Thyroid gland (tissue), 4 donors: ENCODE data around the gene ERVFRD-1. TPM values are rescaled to one million over a fixed set of nuclear protein-coding genes. Genes with fewer than 3 reads are reported as not detected.
A peak's percentile ranks its signal among the peaks of the same experiment; 100 is the strongest.

Experiments used
- DNase-seq, 2 donors: peaks; one replicate each; pipeline ENCODE4 v3.0.0-alpha.2; 2019
- H3K27ac ChIP-seq, 3 donors: fragments of 200-600 bp; sonication (generic); 1 replicate in 2 of 3; 2 replicates in 1 of 3; pipeline ENCODE4 v1.5.1; 2016 to 2019; ENCODE audit warnings: mild to moderate bottlenecking in 1 of 3, moderate library complexity in 1 of 3
- H3K27me3 ChIP-seq: fragments of 200-600 bp; sonication (generic); one replicate; pipeline ENCODE4 v1.5.1; 2019
- H3K36me3 ChIP-seq, 2 donors: fragments of 200-600 bp; sonication (generic); one replicate each; pipeline ENCODE4 v1.5.1; 2016 to 2019
- H3K4me1 ChIP-seq, 2 donors: fragments of 200-600 bp; sonication (generic); one replicate each; pipeline ENCODE4 v1.5.1; 2017 to 2019
- H3K4me3 ChIP-seq, 3 donors: fragments of 200-600 bp; sonication (generic); replicated peaks in 1 of 3; 1 replicate in 2 of 3; 2 replicates in 1 of 3; pipeline ENCODE4 v1.5.1; 2016; ENCODE audit warnings: mild to moderate bottlenecking in 1 of 3
- H3K9me3 ChIP-seq: fragments of 200-600 bp; sonication (generic); one replicate; pipeline ENCODE4 v1.5.1; 2017
- CTCF ChIP-seq, 6 experiments: fragments of 200-600 bp in 3 of 6; fragments of 450-650 bp in 3 of 6; sonication (generic) in 3 of 6; IDR thresholded peaks; one replicate each; pipeline ENCODE4 v1.5.1; 2016 to 2019; ENCODE audit warnings: antibody characterized with exemption in 6 of 6, mild to moderate bottlenecking in 2 of 6, inconsistent platforms in 1 of 6, moderate library complexity in 1 of 6
- POLR2A ChIP-seq, 2 donors: fragments of 450-650 bp; IDR thresholded peaks; one replicate each; pipeline ENCODE4 v1.6.1; 2017; ENCODE audit warnings: antibody characterized with exemption in 2 of 2, mild to moderate bottlenecking in 2 of 2, moderate library complexity in 1 of 2
- WGBS, 2 donors: methylation state at CpG; one replicate each; pipeline ENCODE4 v1.1.5; 2017; 5-methylcytosine and 5-hydroxymethylcytosine counted together
- intact Hi-C: fragments of 100-400 bp; cut with DNase I; formaldehyde crosslinking; loops from one replicate; pipeline ENCODE4 v1.15.1; 2023
- total RNA-seq, 4 donors: library from RNA; depleted of rRNA; stranded (reverse); fragments of >200 nt; gene quantifications; one replicate each; pipeline ENCODE4 v1.2.3, GENCODE V29; 2016

ERVFRD-1 gene
- total RNA-seq, 4 donors from 2014 or later, result not detected

- Histone ChIP-seq H3K4me1 (no peaks in the 10 kb centered on the region), H3K27ac (no peak overlapping the region), H3K4me3 (no peak overlapping the region), H3K9me3 (no peaks in the 10 kb centered on the region), H3K36me3 (no peaks in the 10 kb centered on the region), H3K27me3 (no peaks in the 10 kb centered on the region)
- 87 to 90% methylated on average over 1 of the region's 1 CpG for WGBS, 2 donors
- TF ChIP-seq CTCF (IDR thresholded peaks at IDR 0.05) (no peak), POLR2A (IDR thresholded peaks at IDR 0.05) (no peak)
- intact Hi-C loops, result no loop called here
- DNase-seq, result no peak
These were observed 40.0 kb upstream of the ERVFRD-1 start for GRCh38 chr6:11151488-11151887.

- intact Hi-C loops, result loop anchor here (10.0 kb wide), 1 partner anchor 425 kb away; no protein-coding TSS in a partner anchor
- no peak overlapping the region for H3K4me3 ChIP-seq
- no peak overlapping the region for H3K27ac ChIP-seq
- no peak for DNase-seq
- no peak for TF ChIP-seq POLR2A (IDR thresholded peaks at IDR 0.05)
- TF ChIP-seq CTCF (IDR thresholded peaks at IDR 0.05), result no peak
- WGBS, 2 donors, result 96 to 98% methylated on average over 3 of the region's 3 CpGs
- H3K4me1 ChIP-seq, result no peaks in the 10 kb centered on the region
- no peaks in the 10 kb centered on the region for H3K9me3 ChIP-seq
- no peaks in the 10 kb centered on the region for H3K36me3 ChIP-seq
- no peaks in the 10 kb centered on the region for H3K27me3 ChIP-seq
These were observed 38.0 kb upstream of the ERVFRD-1 start for GRCh38 chr6:11149551-11149950.

GRCh38 chr6:11146117-11146826 lies 34.7 kb upstream of the ERVFRD-1 start:
- Histone ChIP-seq H3K4me3 (no peak overlapping the region), H3K27ac (no peak overlapping the region), H3K27me3 (no peaks in the 10 kb centered on the region), H3K36me3 (no peaks in the 10 kb centered on the region), H3K4me1 (no peaks in the 10 kb centered on the region), H3K9me3 (no peaks in the 10 kb centered on the region)
- intact Hi-C loops, result loop anchor here (10.0 kb wide), 1 partner anchor 429 kb away; no protein-coding TSS in a partner anchor
- DNase-seq, result no peak
- no peak for TF ChIP-seq POLR2A (IDR thresholded peaks at IDR 0.05)
- WGBS, 2 donors, result 99 to 100% methylated on average over 4 of the region's 4 CpGs

- no peak for TF ChIP-seq POLR2A (IDR thresholded peaks at IDR 0.05)
- TF ChIP-seq CTCF (IDR thresholded peaks at IDR 0.05), result peak; percentile 69 to 99 (median 90)
- Histone ChIP-seq H3K4me1 (no peaks in the 10 kb centered on the region), H3K36me3 (no peaks in the 10 kb centered on the region), H3K9me3 (no peaks in the 10 kb centered on the region), H3K27ac (no peak overlapping the region), H3K27me3 (no peaks in the 10 kb centered on the region), H3K4me3 (no peak overlapping the region)
- DNase-seq, result peak; percentile 77 to 85
- 12 to 18% methylated on average over 6 of the region's 6 CpGs for WGBS, 2 donors
- intact Hi-C loops, result loop anchor here (2.0 to 10.0 kb wide), 2 partner anchors 354 to 430 kb away; no protein-coding TSS in a partner anchor
These were observed 32.9 kb upstream of the ERVFRD-1 start for GRCh38 chr6:11144393-11144851.

- WGBS, 2 donors, result 90 to 94% methylated on average over 10 of the region's 10 CpGs
- intact Hi-C loops, result loop anchor here (2.0 to 10.0 kb wide), 2 partner anchors 355 to 431 kb away; no protein-coding TSS in a partner anchor
- DNase-seq, result peak; percentile 8 to 19
- TF ChIP-seq POLR2A (IDR thresholded peaks at IDR 0.05), result no peak
- TF ChIP-seq CTCF (IDR thresholded peaks at IDR 0.05), result no peak
- H3K4me1 ChIP-seq, result no peaks in the 10 kb centered on the region
- H3K36me3 ChIP-seq, result no peaks in the 10 kb centered on the region
- no peaks in the 10 kb centered on the region for H3K27me3 ChIP-seq
- H3K27ac ChIP-seq, result no peak overlapping the region
- H3K9me3 ChIP-seq, result no peaks in the 10 kb centered on the region
- no peak overlapping the region for H3K4me3 ChIP-seq
These were observed 32.2 kb upstream of the ERVFRD-1 start for GRCh38 chr6:11143394-11144371.
